Activated naive CD8-positive, alpha-beta T cell treated with anti-CD3 and anti-CD28 coated beads, Interleukin-2, amount 10 ng/mL, durations not matched to agents 7 days and 5 days (primary cell): ENCODE measurements around the gene CABLES2. TPM values are rescaled to one million over a fixed set of nuclear protein-coding genes. Genes with fewer than 3 reads are reported as not detected.

Experiments
- ATAC-seq: fragments of 150-1000 bp; cut with Tn5 transposase; one replicate; pipeline ENCODE4 v1.10.0; 2021; ENCODE audit warnings: low read depth, moderate library complexity
- POLR2A ChIA-PET: fragments of 350-600 bp; sonication (Branson Sonifier 250); formaldehyde crosslinking; loops from one replicate; lab custom pipeline; 2021; ENCODE audit warnings: antibody characterized with exemption; lab: Charles Lee
- DNase-seq: peaks from one replicate; pipeline ENCODE4 v3.0.0; 2021
- H3K27ac Mint-ChIP-seq: one replicate; pipeline ENCODE4 v1.8.0; 2022; ENCODE audit warnings: mild to moderate bottlenecking, mixed read lengths
- H3K27me3 Mint-ChIP-seq: one replicate; pipeline ENCODE4 v1.8.0; 2022; ENCODE audit warnings: mild to moderate bottlenecking, moderate library complexity, mixed read lengths
- H3K36me3 Mint-ChIP-seq: one replicate; pipeline ENCODE4 v1.8.0; 2021; ENCODE audit warnings: mild to moderate bottlenecking, mixed read lengths
- H3K4me1 Mint-ChIP-seq: one replicate; pipeline ENCODE4 v1.8.0; 2021; ENCODE audit warnings: mixed read lengths
- H3K4me3 Mint-ChIP-seq: one replicate; pipeline ENCODE4 v1.8.0; 2022; ENCODE audit warnings: mild to moderate bottlenecking, moderate library complexity, mixed read lengths
- H3K9me3 Mint-ChIP-seq: one replicate; pipeline ENCODE4 v1.8.0; 2021; ENCODE audit warnings: mixed read lengths
- total RNA-seq, 2 experiments: library from RNA; stranded (reverse); gene quantifications; one replicate each; pipeline ENCODE4 v1.2.3, GENCODE V29; 2021

The CABLES2 gene, protein sequence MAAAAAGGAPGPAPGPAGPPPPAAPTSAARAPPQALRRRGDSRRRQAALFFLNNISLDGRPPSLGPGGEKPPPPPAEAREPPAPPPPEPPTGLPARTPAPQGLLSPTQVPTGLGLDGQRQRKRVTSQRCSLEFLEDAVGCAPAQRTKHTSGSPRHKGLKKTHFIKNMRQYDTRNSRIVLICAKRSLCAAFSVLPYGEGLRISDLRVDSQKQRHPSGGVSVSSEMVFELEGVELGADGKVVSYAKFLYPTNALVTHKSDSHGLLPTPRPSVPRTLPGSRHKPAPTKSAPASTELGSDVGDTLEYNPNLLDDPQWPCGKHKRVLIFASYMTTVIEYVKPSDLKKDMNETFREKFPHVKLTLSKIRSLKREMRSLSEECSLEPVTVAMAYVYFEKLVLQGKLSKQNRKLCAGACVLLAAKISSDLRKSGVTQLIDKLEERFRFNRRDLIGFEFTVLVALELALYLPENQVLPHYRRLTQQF
- total RNA-seq, result 10 to 100 TPM; 12.1 to 14.4 TPM

DNA sequence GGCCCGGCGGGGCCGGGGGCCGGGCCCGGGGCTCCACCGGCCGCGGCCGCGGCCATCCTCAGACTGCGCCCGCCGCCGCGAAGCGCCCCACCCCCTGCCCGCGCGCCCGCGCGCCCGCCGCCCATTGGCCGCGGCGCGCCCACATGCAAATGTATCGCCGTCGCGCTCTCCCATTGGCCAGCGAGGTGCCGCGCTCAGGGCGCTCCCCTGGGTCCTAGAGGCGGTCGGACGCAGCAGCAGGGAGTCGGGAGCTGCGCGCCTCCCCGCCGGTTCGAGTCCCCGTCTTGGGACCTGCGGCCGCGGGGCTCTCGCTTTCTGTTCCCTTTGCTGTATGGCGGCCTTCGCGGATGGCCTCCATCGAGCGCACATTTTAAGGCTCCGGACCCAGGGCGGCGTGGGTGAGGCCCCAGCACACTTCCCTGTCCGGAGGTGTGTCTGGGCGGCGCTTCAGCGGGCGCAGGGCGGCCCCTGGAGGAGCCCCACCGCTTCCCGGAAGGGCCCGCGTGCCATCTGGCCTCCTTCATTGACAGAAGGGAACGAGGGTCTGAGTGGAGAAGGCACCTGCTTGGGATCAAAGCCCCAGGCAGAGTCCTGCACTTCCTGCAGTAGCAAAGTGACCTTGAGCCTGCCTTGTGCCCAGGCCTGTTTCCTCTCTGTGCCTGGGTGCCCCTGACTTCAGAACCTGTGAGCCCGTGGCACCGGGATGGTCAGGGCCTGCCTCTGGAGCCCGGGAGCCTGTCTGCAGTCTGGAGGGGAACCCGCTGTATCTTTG lies at the start of gene CABLES2:
Gene CABLES2 (minus strand): TSS at position 65 of the 772 bp plus-strand sequence. CDS start 9 bp downstream, at position 56.
- peaks cover 3% of the 10 kb centered on the region for H3K27me3 Mint-ChIP-seq
- ATAC-seq (peak; percentile 93), DNase-seq (peak; percentile 96)
- H3K27ac Mint-ChIP-seq, result peak within 1 kb of the TSS; percentile 90
- H3K4me3 Mint-ChIP-seq, result peak within 1 kb of the TSS; percentile 86
- no peaks in the 10 kb centered on the region for H3K36me3 Mint-ChIP-seq
- peaks cover 11% of the 10 kb centered on the region for H3K4me1 Mint-ChIP-seq
- POLR2A ChIA-PET, result interaction anchor here (0.5 to 0.9 kb wide), 4 partner anchors 21 to 395 kb away, joined by 3 to 7 read pairs (median 3); partner anchors contain the start of gene RPS21
- no peaks in the 10 kb centered on the region for H3K9me3 Mint-ChIP-seq

DNA sequence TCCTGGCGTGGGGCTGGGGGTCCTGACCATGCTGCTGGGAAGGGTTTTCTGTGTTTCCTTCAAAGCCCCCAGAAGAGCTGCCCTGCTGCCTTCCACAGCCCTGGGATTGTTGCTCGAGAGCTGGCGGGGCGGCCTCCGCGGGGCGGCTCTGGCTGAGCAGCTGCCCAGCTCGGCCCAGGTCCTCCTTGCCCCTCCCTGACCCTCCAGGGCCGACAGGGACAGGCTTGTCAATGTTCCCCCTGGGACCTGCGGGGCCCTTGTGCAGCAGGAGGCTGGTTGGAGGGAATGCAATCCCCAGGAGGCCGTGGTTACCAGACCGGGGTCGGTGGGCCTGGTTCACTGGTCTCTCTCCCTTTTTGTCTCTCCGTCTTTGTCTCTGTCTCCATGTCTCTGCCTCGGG lies 48.8 kb upstream of the CABLES2 start:
- Mint-ChIP-seq H3K27me3 (peaks cover 3% of the 10 kb centered on the region), H3K4me1 (peaks cover 1% of the 10 kb centered on the region), H3K9me3 (no peaks in the 10 kb centered on the region), H3K27ac (no peak overlapping the region), H3K4me3 (no peak overlapping the region), H3K36me3 (no peaks in the 10 kb centered on the region)
- POLR2A ChIA-PET, result no interaction called here
- no peak for DNase-seq
- no peak for ATAC-seq

DNA sequence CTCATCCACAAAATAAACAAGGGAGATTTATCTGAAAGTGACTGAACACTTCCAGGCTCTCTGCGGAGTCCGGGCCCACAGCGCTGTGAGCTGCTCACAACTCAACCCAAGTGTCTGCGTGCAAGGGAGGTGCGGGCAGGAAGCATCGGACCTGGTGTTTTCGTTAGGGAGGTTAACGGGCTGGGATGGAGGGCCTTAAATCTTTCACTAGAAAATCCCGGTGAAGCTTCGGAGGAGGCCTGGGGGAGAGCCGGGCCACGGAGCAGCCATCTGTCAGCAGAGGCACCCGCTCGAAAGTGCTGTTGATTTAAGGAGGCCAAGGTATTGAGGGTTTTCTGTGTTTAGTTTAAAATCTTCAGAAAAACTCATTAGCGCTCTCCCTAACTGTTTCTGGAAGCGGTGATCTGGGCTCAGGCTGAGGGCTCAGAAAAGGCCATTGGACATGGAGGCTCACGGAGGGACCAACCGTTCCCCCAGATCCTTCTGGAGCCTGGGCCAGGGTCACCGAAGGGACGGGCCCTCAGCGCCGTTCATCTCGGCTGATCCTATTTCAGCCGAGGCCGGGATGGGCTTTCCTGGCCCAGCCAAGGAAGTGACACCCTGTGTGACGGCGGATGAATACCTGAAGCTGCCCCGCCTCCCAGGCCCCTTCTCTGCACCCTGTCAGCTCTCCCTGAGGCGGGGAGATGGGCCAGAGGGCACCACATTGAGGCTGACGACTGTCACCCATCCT lies 48.0 kb upstream of the CABLES2 start:
- no peaks in the 10 kb centered on the region for H3K36me3 Mint-ChIP-seq
- POLR2A ChIA-PET, result no interaction called here
- no peak for ATAC-seq
- H3K9me3 Mint-ChIP-seq, result no peaks in the 10 kb centered on the region
- H3K27me3 Mint-ChIP-seq, result peaks cover 3% of the 10 kb centered on the region
- DNase-seq, result no peak
- no peak overlapping the region for H3K4me3 Mint-ChIP-seq
- H3K4me1 Mint-ChIP-seq, result peaks cover 1% of the 10 kb centered on the region
- H3K27ac Mint-ChIP-seq, result no peak overlapping the region

DNA sequence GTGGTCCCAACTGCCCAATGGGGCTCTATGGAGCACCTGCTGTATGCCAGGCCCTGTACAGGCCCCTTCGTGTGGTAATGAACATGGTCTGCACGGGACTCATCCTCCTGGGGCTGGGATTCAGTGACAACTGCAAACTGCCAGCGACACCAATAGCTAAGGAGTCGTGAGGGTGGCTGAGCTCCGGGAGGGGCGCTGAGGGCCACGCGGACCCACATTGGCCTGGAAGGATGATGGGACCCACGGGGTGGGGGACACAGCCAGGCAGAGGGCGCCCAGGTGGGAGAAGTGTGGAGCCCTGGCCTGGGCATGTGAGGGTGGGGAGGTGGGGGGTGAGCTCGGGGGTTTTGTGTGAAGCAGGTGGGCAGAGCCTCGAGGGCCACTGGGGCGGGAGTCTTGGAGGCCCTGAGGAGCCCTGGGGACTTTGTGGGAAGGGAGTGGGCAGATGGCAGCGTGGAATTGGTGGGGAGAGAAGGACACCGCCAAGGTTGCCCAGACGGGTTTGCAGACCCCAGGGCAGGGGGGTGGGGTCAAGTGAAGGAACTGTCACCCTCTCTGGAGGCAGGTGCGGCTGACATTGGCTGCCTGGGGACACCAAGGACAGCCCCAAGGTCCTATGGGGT lies 46.2 kb upstream of the CABLES2 start:
- no peak for ATAC-seq
- Mint-ChIP-seq H3K36me3 (no peaks in the 10 kb centered on the region), H3K27ac (no peak overlapping the region), H3K27me3 (peaks cover 3% of the 10 kb centered on the region), H3K9me3 (no peaks in the 10 kb centered on the region), H3K4me3 (no peak overlapping the region), H3K4me1 (peaks cover 1% of the 10 kb centered on the region)
- DNase-seq, result no peak
- POLR2A ChIA-PET, result no interaction called here

DNA sequence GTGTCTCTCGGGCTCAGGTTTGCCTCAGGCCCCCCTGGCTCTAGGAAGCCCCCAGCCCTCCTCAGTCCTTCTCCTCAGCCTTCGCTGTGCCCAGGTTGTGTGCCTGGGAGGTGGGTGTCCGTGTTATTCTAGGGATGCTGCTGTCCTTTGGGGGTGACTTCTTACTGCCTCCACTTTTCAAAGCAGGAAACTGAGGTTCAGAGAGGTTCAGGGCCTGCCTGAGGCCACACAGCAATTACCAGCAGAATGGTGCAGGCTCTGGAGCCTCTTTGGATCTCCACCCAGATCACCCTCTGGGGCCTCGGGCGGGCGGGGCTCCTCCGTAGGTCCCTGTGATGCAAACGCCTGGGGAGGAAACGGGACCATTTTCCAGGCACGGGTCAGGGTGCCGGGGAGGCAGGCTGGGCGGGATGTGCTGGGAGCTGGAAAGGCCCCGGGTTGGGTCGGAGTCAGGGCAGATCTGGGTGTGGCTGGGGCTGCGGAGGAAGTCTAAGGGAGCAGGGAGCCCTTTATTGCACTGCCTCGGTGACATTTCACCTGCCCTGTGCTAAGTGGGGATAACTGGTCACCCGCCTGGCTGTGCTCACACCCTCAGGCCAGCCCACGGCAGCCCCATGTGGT lies 45.5 kb upstream of the CABLES2 start:
- ATAC-seq (no peak), DNase-seq (no peak)
- Mint-ChIP-seq H3K4me1 (peaks cover 1% of the 10 kb centered on the region), H3K36me3 (no peaks in the 10 kb centered on the region), H3K27ac (no peak overlapping the region), H3K9me3 (no peaks in the 10 kb centered on the region), H3K27me3 (peaks cover 3% of the 10 kb centered on the region), H3K4me3 (no peak overlapping the region)
- POLR2A ChIA-PET, result no interaction called here

DNA sequence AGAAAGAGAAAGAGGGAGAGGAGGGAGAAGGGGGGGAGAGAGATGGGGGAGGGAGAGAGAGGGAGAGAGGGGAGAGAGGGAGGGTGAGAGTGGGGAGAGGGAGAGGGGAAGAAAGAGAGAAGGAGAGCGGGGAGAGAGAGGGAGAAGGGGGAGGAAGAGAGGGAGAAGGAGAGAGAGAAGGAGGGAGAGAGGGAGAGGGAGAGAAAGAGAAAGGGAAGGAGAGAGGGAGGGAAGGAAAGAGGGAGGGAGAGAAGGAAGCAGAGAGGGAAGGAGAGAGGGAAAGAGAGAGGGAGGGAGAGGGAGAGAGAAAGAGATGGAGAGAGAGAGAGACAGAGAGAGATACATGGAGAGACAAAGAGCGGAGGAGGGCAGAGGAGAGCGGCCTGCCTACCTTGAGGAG lies 44.9 kb upstream of the CABLES2 start:
- Mint-ChIP-seq H3K27me3 (peaks cover 3% of the 10 kb centered on the region), H3K36me3 (no peaks in the 10 kb centered on the region), H3K27ac (no peak overlapping the region), H3K4me3 (no peak overlapping the region), H3K4me1 (peaks cover 1% of the 10 kb centered on the region), H3K9me3 (no peaks in the 10 kb centered on the region)
- DNase-seq, result no peak
- POLR2A ChIA-PET, result no interaction called here
- ATAC-seq, result no peak

DNA sequence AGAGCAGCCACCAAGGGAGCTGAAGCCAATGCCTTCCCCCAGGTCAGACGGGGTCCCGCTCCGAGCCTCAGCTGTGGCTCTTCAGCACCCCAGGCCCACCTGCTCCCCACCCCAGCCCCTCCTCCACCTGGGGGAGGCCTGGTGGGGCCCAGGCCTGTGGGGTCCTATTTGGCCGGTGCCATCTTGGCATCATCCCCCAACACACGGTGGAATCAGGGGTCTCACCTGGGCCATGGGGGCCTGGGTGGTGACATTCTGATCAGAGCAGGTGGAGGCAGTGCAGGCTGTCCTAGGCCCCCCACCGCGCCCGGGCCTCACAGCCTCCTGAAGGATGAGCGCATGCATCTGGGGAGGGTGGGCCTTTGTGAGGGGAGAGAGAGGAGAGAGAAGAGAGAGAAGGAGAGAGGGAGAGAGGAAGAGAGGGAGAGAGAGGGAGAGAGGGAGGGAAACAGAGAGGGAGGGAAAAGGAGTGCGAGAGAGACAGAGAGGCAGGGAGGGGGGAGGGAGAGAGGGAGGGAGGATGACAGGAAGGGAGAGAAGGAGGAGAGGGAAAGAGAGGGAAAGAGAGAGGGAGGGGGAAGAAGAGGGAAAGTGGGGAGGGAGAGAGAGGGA lies 44.2 kb upstream of the CABLES2 start:
- H3K9me3 Mint-ChIP-seq, result no peaks in the 10 kb centered on the region
- H3K27me3 Mint-ChIP-seq, result peaks cover 3% of the 10 kb centered on the region
- ATAC-seq, result no peak
- no peak overlapping the region for H3K4me3 Mint-ChIP-seq
- H3K36me3 Mint-ChIP-seq, result no peaks in the 10 kb centered on the region
- POLR2A ChIA-PET, result no interaction called here
- no peak overlapping the region for H3K27ac Mint-ChIP-seq
- DNase-seq, result no peak
- H3K4me1 Mint-ChIP-seq, result peaks cover 1% of the 10 kb centered on the region

DNA sequence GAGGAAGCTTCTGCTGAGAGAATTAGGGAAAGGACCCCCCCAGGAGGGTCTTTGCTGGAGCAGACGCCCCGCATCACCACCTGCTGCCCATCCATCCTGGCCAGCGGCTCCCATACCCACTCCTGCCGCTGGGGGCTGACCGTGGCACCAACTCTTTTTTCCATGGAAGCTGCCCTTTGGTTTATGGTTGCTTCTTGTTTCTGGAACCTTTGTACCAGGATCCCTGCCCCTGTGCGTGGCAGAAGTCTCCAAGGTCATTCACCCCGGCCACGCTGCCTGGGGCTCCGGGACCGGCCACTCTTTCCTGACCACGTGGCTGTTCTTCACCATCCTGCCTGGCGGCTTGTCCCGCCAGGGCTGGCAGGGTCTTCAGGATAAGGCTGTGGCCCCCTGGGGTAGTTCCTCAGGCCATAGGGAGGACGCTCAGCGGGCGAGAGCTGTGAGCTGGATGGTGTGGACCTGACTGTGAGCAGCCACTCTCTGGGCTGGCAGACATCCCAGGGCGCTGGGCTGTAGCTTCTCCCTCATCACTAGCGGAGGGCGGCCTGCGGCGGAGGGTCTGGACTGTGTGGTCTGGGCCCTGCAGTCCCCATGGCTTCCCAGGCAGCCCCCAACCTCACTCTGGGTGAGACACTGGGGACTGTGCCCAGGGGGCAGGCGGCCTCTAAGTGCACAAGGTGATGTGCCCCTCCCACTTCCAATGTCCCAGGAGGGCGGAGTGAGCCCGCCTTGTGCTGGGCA lies 43.0 kb upstream of the CABLES2 start:
- Mint-ChIP-seq H3K36me3 (no peaks in the 10 kb centered on the region), H3K27ac (no peak overlapping the region), H3K4me1 (no peaks in the 10 kb centered on the region), H3K9me3 (no peaks in the 10 kb centered on the region), H3K27me3 (peaks cover 3% of the 10 kb centered on the region), H3K4me3 (no peak overlapping the region)
- POLR2A ChIA-PET, result no interaction called here
- ATAC-seq (no peak), DNase-seq (no peak)

DNA sequence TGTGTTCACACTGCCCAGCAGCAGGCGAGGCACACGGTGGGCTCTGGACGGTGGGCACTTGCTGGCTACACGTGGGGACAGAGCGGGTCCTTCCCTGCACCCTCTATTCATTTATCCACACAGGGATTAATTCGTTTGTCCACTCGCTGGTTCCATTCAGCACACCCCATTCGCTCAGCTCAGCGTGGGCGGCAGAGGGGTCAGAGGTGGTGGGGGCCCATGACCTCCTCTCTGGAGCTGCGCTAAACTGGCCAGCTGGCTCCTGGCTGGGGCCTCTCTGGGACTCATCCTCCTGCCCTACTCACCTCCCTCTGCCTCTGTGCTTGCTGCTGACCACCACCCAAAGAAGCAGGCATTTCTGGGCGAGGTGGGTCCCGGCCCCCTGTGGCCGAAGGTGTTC lies 41.7 kb upstream of the CABLES2 start:
- H3K36me3 Mint-ChIP-seq, result no peaks in the 10 kb centered on the region
- H3K27ac Mint-ChIP-seq, result no peak overlapping the region
- no peaks in the 10 kb centered on the region for H3K4me1 Mint-ChIP-seq
- ATAC-seq (no peak), DNase-seq (no peak)
- H3K27me3 Mint-ChIP-seq, result no peaks in the 10 kb centered on the region
- no peaks in the 10 kb centered on the region for H3K9me3 Mint-ChIP-seq
- POLR2A ChIA-PET, result no interaction called here
- no peak overlapping the region for H3K4me3 Mint-ChIP-seq

DNA sequence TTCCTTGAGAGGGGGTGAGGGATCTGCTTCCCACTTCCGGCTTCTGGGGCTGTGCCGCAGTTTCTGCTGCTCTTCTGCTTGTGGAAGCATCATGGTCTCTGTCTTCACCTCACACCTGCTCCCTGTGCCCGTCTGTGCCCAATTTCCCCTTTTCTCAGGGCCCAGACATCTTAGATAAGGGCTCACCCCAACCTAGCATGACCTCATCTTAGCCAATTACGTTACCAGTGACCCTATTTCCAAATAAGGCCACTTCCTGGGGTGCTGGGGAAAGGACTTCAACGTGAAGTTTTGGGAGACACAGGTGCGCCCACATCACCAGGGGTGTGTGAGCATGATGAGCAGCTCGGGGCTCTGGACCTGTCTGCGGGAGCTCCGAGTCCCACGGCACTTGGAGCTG lies 41.0 kb upstream of the CABLES2 start:
- POLR2A ChIA-PET, result no interaction called here
- Mint-ChIP-seq H3K27me3 (no peaks in the 10 kb centered on the region), H3K27ac (no peak overlapping the region), H3K36me3 (no peaks in the 10 kb centered on the region), H3K4me1 (no peaks in the 10 kb centered on the region), H3K9me3 (no peaks in the 10 kb centered on the region), H3K4me3 (no peak overlapping the region)
- ATAC-seq (no peak), DNase-seq (no peak)

DNA sequence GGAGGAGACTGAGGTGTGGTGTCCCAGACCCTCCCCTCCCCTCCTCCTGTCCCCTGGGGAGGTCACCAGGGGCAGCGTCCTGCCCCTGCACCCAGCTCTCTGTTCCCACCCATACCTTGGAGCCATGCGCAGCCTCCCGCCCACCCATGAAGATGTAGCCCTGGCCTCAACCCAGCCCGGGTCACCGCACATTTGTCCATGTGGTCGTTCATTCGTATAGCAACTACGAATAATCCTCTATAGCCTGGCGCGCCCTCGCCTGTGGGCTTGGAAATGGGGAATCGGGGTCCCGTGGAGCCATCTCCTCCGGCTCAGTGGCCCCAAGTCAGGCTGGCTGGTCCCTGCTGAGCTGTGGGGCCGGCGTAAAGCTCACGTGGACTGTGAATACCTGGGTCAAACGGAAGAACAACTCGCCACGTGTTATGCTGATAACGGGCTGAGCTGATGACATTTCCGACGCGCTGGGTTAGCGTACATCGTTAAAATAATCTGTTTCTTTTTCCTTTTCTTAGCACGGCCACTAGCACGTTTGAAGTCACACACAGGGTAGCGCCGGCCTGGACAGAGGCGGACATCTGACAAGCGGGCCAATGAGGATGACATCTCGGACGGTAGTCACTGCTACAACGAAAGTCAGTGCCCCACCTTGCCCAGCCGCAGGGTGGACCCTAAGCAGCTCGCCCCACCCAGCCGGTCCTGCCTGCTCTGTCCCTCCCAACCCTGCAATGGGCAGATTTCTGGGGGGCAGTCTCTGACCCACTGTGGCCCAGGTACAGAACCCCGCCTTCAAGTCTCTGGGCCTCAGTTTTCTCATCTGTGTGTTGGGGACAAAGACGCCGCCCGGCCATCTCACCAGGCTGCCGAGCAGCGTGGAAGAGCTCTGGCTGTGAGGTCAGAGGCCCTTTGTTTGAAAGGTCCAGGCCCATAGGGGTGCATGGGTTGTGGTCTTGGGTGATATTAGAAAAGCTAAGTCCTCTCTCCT lies 40.1 kb upstream of the CABLES2 start:
- H3K4me3 Mint-ChIP-seq, result no peak overlapping the region
- H3K9me3 Mint-ChIP-seq, result no peaks in the 10 kb centered on the region
- ATAC-seq (no peak), DNase-seq (no peak)
- H3K27ac Mint-ChIP-seq, result no peak overlapping the region
- no peaks in the 10 kb centered on the region for H3K36me3 Mint-ChIP-seq
- POLR2A ChIA-PET, result no interaction called here
- H3K27me3 Mint-ChIP-seq, result no peaks in the 10 kb centered on the region
- no peaks in the 10 kb centered on the region for H3K4me1 Mint-ChIP-seq
